Endothelial cell of umbilical vein (primary cell): ENCODE measurements around the gene SGPP1. TPM values are rescaled to one million over a fixed set of nuclear protein-coding genes. Genes with fewer than 3 reads are reported as not detected.

Experiments
- BruUV-seq: library from RNA; stranded (reverse); fragments of 400-500 nt; replicated peaks from 2 replicates; lab custom pipeline; 2021; lab: Mats Ljungman, UMichigan
- CTCF ChIA-PET: fragments of 300-600, 350-600 bp; sonication (Branson Sonifier 250); formaldehyde crosslinking; loops from one replicate; lab custom pipeline; 2021; ENCODE audit warnings: antibody characterized with exemption, inconsistent platforms; lab: Charles Lee
- POLR2A ChIA-PET: fragments of 300-600, 350-600 bp; sonication (Branson Sonifier 250); formaldehyde crosslinking; loops from one replicate; lab custom pipeline; 2021; ENCODE audit warnings: antibody characterized with exemption, inconsistent platforms; lab: Charles Lee
- DNase-seq: peaks from one replicate; pipeline ENCODE4 v3.0.0-alpha.2; 2011; ENCODE audit warnings: low read depth, low spot score
- FAIRE-seq: peaks from 2 replicates; lab custom pipeline; 2011; peaks lifted over from hg19 to GRCh38; lab: Jason Lieb, UNC
- H2AFZ ChIP-seq: 2 replicates; pipeline ENCODE4 v1.6.0; 2012; ENCODE audit warnings: low read depth, low read length, control low read depth, inconsistent platforms
- H3K27ac ChIP-seq: 2 replicates; pipeline ENCODE4 v1.5.1; 2011; ENCODE audit warnings: low read depth, mild to moderate bottlenecking, control low read depth, low read length, moderate library complexity; ENCODE audit not compliant: insufficient read depth
- H3K27me3 ChIP-seq, 2 experiments: 2 replicates each; pipeline versions ENCODE4 v1.6.0 to v1.6.1; 2011; ENCODE audit warnings: low read length in 2 of 2, mixed read lengths in 1 of 2; ENCODE audit not compliant: control insufficient read depth in 2 of 2, insufficient read depth in 2 of 2
- H3K36me3 ChIP-seq, 2 experiments: 2 replicates in 1 of 2; 3 replicates in 1 of 2; pipeline ENCODE4 v1.5.1; 2011; ENCODE audit warnings: low read length in 2 of 2, mild to moderate bottlenecking in 1 of 2, moderate library complexity in 1 of 2; ENCODE audit not compliant: control insufficient read depth in 2 of 2, insufficient read depth in 2 of 2; ENCODE audit errors: extremely low read depth in 1 of 2
- H3K4me1 ChIP-seq: 3 replicates; pipeline ENCODE4 v1.5.1; 2011; ENCODE audit warnings: mild to moderate bottlenecking, low read length; ENCODE audit not compliant: control insufficient read depth, insufficient read depth; ENCODE audit errors: extremely low read depth
- H3K4me2 ChIP-seq: 2 replicates; pipeline ENCODE4 v1.6.1; 2011; ENCODE audit warnings: low read length, control low read depth, mixed read lengths; ENCODE audit not compliant: insufficient read depth
- H3K4me3 ChIP-seq, 3 experiments: fragments of 200-600 bp in 1 of 3; sonication (generic), shearing (Covaris generic) in 1 of 3; replicated peaks in 1 of 3; 2 replicates each; pipeline ENCODE4 v1.5.1; 2011 to 2016; ENCODE audit warnings: control low read depth in 3 of 3, low read length in 3 of 3, mild to moderate bottlenecking in 2 of 3, inconsistent platforms in 1 of 3, low read depth in 1 of 3, moderate library complexity in 1 of 3; ENCODE audit not compliant: insufficient read depth in 1 of 3
- H3K79me2 ChIP-seq: 2 replicates; pipeline ENCODE4 v1.6.0; 2012; ENCODE audit warnings: low read length, inconsistent platforms; ENCODE audit not compliant: control insufficient read depth, insufficient read depth
- H3K9ac ChIP-seq: replicated peaks from 2 replicates; pipeline ENCODE3; 2011; ENCODE audit warnings: low read length, control low read depth; ENCODE audit not compliant: insufficient read depth; ENCODE audit errors: extremely low read depth
- H3K9me1 ChIP-seq: replicated peaks from 3 replicates; pipeline ENCODE4 v1.6.0; 2011; ENCODE audit warnings: mild to moderate bottlenecking, low read length; ENCODE audit not compliant: control insufficient read depth, insufficient read depth; ENCODE audit errors: extremely low read depth
- H3K9me3 ChIP-seq: replicated peaks from 2 replicates; pipeline ENCODE4 v1.5.1; 2012; ENCODE audit warnings: low read length, inconsistent platforms; ENCODE audit not compliant: control insufficient read depth, insufficient read depth
- H4K20me1 ChIP-seq: replicated peaks from 2 replicates; pipeline ENCODE3; 2011; ENCODE audit warnings: mild to moderate bottlenecking, low read length; ENCODE audit not compliant: control insufficient read depth, insufficient read depth; ENCODE audit errors: extremely low read depth
- CTCF ChIP-seq, 2 donors: IDR thresholded peaks; 1 replicate in 1 of 2; 2 replicates in 1 of 2; pipeline ENCODE4 v1.5.1; 2011; ENCODE audit warnings: low read length in 2 of 2, mild to moderate bottlenecking in 2 of 2, moderate library complexity in 2 of 2, control low read depth in 1 of 2, inconsistent platforms in 1 of 2, low read depth in 1 of 2; ENCODE audit not compliant: insufficient read depth in 1 of 2; ENCODE audit errors: extremely low read depth in 1 of 2
- EZH2 ChIP-seq: IDR thresholded peaks from 2 replicates; pipeline ENCODE4 v1.6.1; 2012; ENCODE audit warnings: borderline replicate concordance, low read depth, mild to moderate bottlenecking, moderate library complexity, low read length, inconsistent platforms; ENCODE audit not compliant: severe bottlenecking
- FOS ChIP-seq: IDR thresholded peaks from 2 replicates; pipeline ENCODE4 v1.6.1; 2011; ENCODE audit warnings: mild to moderate bottlenecking, low read length, moderate library complexity, borderline replicate concordance; ENCODE audit not compliant: insufficient read depth
- GATA2 ChIP-seq: IDR thresholded peaks from 2 replicates; pipeline ENCODE4 v1.7.0; 2011; ENCODE audit warnings: low read depth, mild to moderate bottlenecking, moderate library complexity, mixed read lengths, low read length; ENCODE audit not compliant: insufficient read length, insufficient read depth
- JUN ChIP-seq: IDR thresholded peaks from 2 replicates; pipeline ENCODE4 v1.6.1; 2011; ENCODE audit warnings: borderline replicate concordance, low read depth; ENCODE audit not compliant: insufficient read length, insufficient read depth
- MAX ChIP-seq: IDR thresholded peaks from 2 replicates; pipeline ENCODE4 v1.6.1; 2011; ENCODE audit not compliant: insufficient read depth, insufficient read length
- MYC ChIP-seq: IDR thresholded peaks from one replicate; pipeline ENCODE4 v1.6.1; 2011; ENCODE audit warnings: mild to moderate bottlenecking, low read depth, low read length
- POLR2A ChIP-seq: IDR thresholded peaks from 2 replicates; pipeline ENCODE4 v1.6.1; 2012; ENCODE audit warnings: low read depth, mild to moderate bottlenecking, control low read depth, low read length
- POLR2AphosphoS5 ChIP-seq: IDR thresholded peaks from 2 replicates; pipeline ENCODE4 v1.6.1; 2012; ENCODE audit warnings: low read depth, mild to moderate bottlenecking, control low read depth, low read length, moderate library complexity; ENCODE audit not compliant: insufficient read depth
- dilution Hi-C: fragments of 300-500 bp; cut with MboI; formaldehyde crosslinking; loops from one replicate; pipeline ENCODE4 v1.15.0; 2019; ENCODE audit warnings: low sequenced_read_pairs; ENCODE audit not compliant: extremely low pct_ligation_motif_present
- intact Hi-C: fragments of 100-400 bp; cut with micrococcal nuclease; formaldehyde crosslinking; loops from one replicate; pipeline ENCODE4 v1.10.0; 2022
- polyA plus RNA-seq, 4 experiments: library from polyadenylated mRNA; depleted of rRNA in 3 of 4; stranded (reverse) in 3 of 4; unstranded in 1 of 4; fragments of >200 nt; gene quantifications; 2 replicates each; pipeline versions ENCODE4 v1.2.1 to v1.2.3, GENCODE V29; 2011 to 2012; ENCODE audit warnings: missing spikeins in 1 of 4
- total RNA-seq: library from RNA; stranded (reverse); gene quantifications from 2 replicates; pipeline ENCODE4 v1.2.3, GENCODE V29; 2021

Gene SGPP1
- total and polyA plus RNA-seq, 2 donors (not counting 3 experiments of a cell fraction or from before 2014, with no cell fraction given): 6.2 to 7.9 TPM

GRCh38 chr14:63673886-63674497 is 53.9 kb downstream of the SGPP1 start:
- FAIRE-seq (no peak), DNase-seq (no peak)
- POLR2A ChIA-PET: no interaction called here
- intact Hi-C loops: no loop called here
- Histone ChIP-seq H3K9me3 (no peaks in the 10 kb centered on the region), H2AFZ (no peak overlapping the region), H3K4me3 (no peak overlapping the region), H3K79me2 (no peaks in the 10 kb centered on the region), H3K4me1 (peaks cover 10% of the 10 kb centered on the region), H3K36me3 (no peaks in the 10 kb centered on the region), H3K27me3 (no peaks in the 10 kb centered on the region), H3K9me1 (no peaks in the 10 kb centered on the region), H3K4me2 (no peak overlapping the region), H4K20me1 (no peaks in the 10 kb centered on the region), H3K9ac (no peak overlapping the region), H3K27ac (no peak overlapping the region)
- no TSS peak for BruUV-seq
- dilution Hi-C loops: no loop called here
- TF ChIP-seq JUN: no peak
- no peak for TF ChIP-seq GATA2
- no peak for TF ChIP-seq EZH2
- TF ChIP-seq POLR2A: no peak
- no peak for TF ChIP-seq POLR2AphosphoS5
- no peak for TF ChIP-seq CTCF (IDR thresholded peaks at IDR 0.05; ENCODE audit: extremely low read depth in 1 of 2, insufficient read depth in 1 of 2, low read depth in 1 of 2, low read length in 2 of 2)
- TF ChIP-seq MAX: no peak
- TF ChIP-seq MYC: no peak
- no peak for TF ChIP-seq FOS
- CTCF ChIA-PET: interaction anchor here (0.6 kb wide), 1 partner anchor 33 kb away, joined by 4 read pairs; no protein-coding TSS in a partner anchor
